WTC11 (cell line): ENCODE data around the gene ETNK2.

ENCODE experiments used
- GABPB1 ChIP-seq: sonication (generic); formaldehyde crosslinking; IDR thresholded peaks from 2 replicates; pipeline ENCODE4 v1.8.1; 2023; ENCODE audit warnings: mild to moderate bottlenecking, missing genetic modification reagents
- MYBL2 ChIP-seq: sonication (generic); formaldehyde crosslinking; IDR thresholded peaks from 2 replicates; pipeline ENCODE4 v1.8.1; 2023; ENCODE audit warnings: mild to moderate bottlenecking, moderate library complexity, missing genetic modification reagents
- NR2C2 ChIP-seq: sonication (generic); formaldehyde crosslinking; IDR thresholded peaks from 2 replicates; pipeline ENCODE4 v1.8.0; 2022; ENCODE audit warnings: mild to moderate bottlenecking, missing genetic modification reagents
- ZNF263 ChIP-seq: sonication (generic); formaldehyde crosslinking; IDR thresholded peaks from 2 replicates; pipeline ENCODE4 v1.8.1; 2022; ENCODE audit warnings: low read depth, mild to moderate bottlenecking, moderate library complexity, missing genetic modification reagents
- TF ChIP-seq, protein P1 (sequence below): fragments of 200-600 bp; IDR thresholded peaks from 2 replicates; pipeline ENCODE4 v1.8.0; 2022; ENCODE audit warnings: antibody characterized with exemption
- TF ChIP-seq, protein P2 (sequence below): sonication (generic); formaldehyde crosslinking; IDR thresholded peaks from 2 replicates; pipeline ENCODE4 v1.8.0; 2022; ENCODE audit warnings: mild to moderate bottlenecking, missing genetic modification reagents

DNA sequence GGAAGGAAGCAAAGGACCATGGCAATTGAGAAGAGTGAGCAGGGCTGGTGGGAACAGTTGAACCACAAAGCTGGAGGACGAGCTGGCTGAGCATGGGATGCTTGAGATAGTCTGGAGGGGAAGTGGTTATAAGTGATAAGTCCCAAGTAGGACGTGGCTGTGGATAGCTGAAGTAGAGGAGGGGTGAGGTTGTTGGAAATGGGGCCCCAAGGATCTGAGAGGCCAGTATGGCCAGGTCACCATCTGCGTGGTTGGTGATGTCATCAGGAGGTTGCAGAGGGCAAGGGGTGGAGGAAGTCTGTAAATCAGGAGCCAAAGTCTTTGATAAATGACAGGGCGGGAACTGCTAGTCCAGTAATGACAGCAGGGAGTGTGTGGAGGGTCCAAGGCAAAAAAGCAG is 25.3 kb upstream of the ETNK2 start:
- TF ChIP-seq, protein P1, sequence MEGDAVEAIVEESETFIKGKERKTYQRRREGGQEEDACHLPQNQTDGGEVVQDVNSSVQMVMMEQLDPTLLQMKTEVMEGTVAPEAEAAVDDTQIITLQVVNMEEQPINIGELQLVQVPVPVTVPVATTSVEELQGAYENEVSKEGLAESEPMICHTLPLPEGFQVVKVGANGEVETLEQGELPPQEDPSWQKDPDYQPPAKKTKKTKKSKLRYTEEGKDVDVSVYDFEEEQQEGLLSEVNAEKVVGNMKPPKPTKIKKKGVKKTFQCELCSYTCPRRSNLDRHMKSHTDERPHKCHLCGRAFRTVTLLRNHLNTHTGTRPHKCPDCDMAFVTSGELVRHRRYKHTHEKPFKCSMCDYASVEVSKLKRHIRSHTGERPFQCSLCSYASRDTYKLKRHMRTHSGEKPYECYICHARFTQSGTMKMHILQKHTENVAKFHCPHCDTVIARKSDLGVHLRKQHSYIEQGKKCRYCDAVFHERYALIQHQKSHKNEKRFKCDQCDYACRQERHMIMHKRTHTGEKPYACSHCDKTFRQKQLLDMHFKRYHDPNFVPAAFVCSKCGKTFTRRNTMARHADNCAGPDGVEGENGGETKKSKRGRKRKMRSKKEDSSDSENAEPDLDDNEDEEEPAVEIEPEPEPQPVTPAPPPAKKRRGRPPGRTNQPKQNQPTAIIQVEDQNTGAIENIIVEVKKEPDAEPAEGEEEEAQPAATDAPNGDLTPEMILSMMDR = no peak
- TF ChIP-seq, protein P2, sequence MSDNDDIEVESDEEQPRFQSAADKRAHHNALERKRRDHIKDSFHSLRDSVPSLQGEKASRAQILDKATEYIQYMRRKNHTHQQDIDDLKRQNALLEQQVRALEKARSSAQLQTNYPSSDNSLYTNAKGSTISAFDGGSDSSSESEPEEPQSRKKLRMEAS (CRISPR knock-in tag) = no peak
- TF ChIP-seq GABPB1 (CRISPR knock-in tag) = no peak
- no peak for TF ChIP-seq NR2C2 (CRISPR knock-in tag)
- TF ChIP-seq ZNF263 = no peak
- TF ChIP-seq MYBL2 (CRISPR knock-in tag) = no peak
